GDM1 (cell line): ENCODE data around the gene KCTD17.

ENCODE experiments used
- DNase-seq: peaks from one replicate; lab custom pipeline; 2025; lab: John Stamatoyannopoulos, UW

Gene KCTD17

GRCh38 chr22:37043828-37044538 is 7.6 kb upstream of the KCTD17 start:
- DNase-seq, result no peak

GRCh38 chr22:37044634-37045625 is 6.6 kb upstream of the KCTD17 start:
- DNase-seq, result no peak

- DNase-seq, result no peak
Measured at GRCh38 chr22:37045958-37046357, 5.6 kb upstream of the KCTD17 start.

GRCh38 chr22:37046589-37046988 is 5.0 kb upstream of the KCTD17 start:
- no peak for DNase-seq

- no peak for DNase-seq
Measured at GRCh38 chr22:37047006-37047405, 4.5 kb upstream of the KCTD17 start.

- DNase-seq, result no peak
Measured at GRCh38 chr22:37048133-37048532, 3.4 kb upstream of the KCTD17 start.

GRCh38 chr22:37049224-37049623 is 2.3 kb upstream of the KCTD17 start:
- no peak for DNase-seq

- DNase-seq, result no peak
Measured at GRCh38 chr22:37050913-37051312, 629 bp upstream of the KCTD17 start.

- DNase-seq, result no peak
Measured at GRCh38 chr22:37052386-37053309, 1.1 kb downstream of the KCTD17 start.

- no peak for DNase-seq
Measured at GRCh38 chr22:37053310-37054055, 1.9 kb downstream of the KCTD17 start.

- no peak for DNase-seq
Measured at GRCh38 chr22:37054056-37054395, 2.5 kb downstream of the KCTD17 start.

GRCh38 chr22:37054600-37055365 is 3.2 kb downstream of the KCTD17 start:
- no peak for DNase-seq

- DNase-seq, result no peak
Measured at GRCh38 chr22:37056246-37056645, 4.7 kb downstream of the KCTD17 start.

- DNase-seq, result no peak
Measured at GRCh38 chr22:37057226-37057625, 5.7 kb downstream of the KCTD17 start.

GRCh38 chr22:37057796-37058510 is 6.4 kb downstream of the KCTD17 start:
- DNase-seq, result no peak

GRCh38 chr22:37058917-37059701 is 7.6 kb downstream of the KCTD17 start:
- DNase-seq, result no peak

- DNase-seq, result no peak
Measured at GRCh38 chr22:37059876-37060449, 8.4 kb downstream of the KCTD17 start.

- no peak for DNase-seq
Measured at GRCh38 chr22:37060801-37061610, 9.5 kb downstream of the KCTD17 start.
